Measurements from ENCODE around the gene FOXI1.

Gene FOXI1

GRCh38 chr5:170143091-170143490, 37.4 kb downstream of the FOXI1 start:
- no peak overlapping the region for H3K27ac Mint-ChIP-seq
- ATAC-seq (replicated peaks) (no peak), DNase-seq (no peak)
- no peaks in the 10 kb centered on the region for H3K9me3 Mint-ChIP-seq
- H3K27me3 Mint-ChIP-seq, result peaks cover 22 to 50% of the 10 kb centered on the region in 2 donors
- no peak overlapping the region for H3K4me3 Mint-ChIP-seq
- H3K4me1 Mint-ChIP-seq (ENCODE audit: low read depth in 2 of 2), result no peaks in the 10 kb centered on the region
- H3K36me3 Mint-ChIP-seq (ENCODE audit: insufficient read depth), result no peaks in the 10 kb centered on the region

- peaks cover 22 to 57% of the 10 kb centered on the region in 2 donors for H3K27me3 Mint-ChIP-seq
Observed at GRCh38 chr5:170143710-170144109, 38.0 kb downstream of the FOXI1 start.

DNA sequence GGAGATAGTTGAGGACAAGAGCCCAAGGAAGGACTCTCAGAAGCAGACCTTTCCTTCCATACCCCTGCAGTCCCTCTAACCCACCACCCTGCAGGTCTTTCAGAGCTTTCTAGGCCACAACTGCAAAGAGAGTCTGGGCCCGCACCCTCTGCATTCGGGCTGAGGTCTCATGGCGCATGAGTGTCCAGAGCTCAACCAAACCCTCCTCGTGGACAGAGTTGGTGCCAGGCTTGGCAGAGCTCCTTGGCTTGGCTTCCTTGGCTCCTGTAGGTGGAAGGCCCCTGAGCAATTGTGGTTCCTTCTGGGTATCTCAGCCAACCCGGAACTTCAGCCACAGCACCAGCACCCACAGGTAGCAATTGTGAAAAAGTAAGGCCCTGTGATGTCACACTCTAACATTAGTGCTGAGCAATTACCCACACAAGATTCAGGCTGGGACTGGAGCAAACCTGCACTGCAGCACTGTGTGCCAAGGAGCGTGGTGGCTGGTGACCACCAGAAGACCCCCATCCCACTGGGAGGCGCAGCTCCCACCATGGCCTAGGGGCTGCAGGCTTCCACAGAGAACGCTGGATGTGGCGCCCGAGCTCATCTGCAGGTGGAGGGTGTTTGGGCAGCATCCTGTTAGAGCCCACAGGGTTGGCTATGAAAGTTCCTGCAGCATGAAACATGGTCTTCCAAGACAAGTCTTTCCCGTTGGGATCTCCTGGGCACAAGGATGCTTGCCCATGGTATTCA, 38.8 kb downstream of the FOXI1 start:
- Mint-ChIP-seq H3K4me3 (no peak overlapping the region), H3K27me3 (peaks cover 22 to 64% of the 10 kb centered on the region in 2 donors), H3K27ac (no peak overlapping the region), H3K9me3 (no peaks in the 10 kb centered on the region), H3K36me3 (ENCODE audit: insufficient read depth) (no peaks in the 10 kb centered on the region), H3K4me1 (ENCODE audit: low read depth in 2 of 2) (no peaks in the 10 kb centered on the region)
- DNase-seq (no peak), ATAC-seq (replicated peaks) (no peak)

More at GRCh38 chr5:170143710-170144109, 38.0 kb downstream of the FOXI1 start:
- no peaks in the 10 kb centered on the region for H3K9me3 Mint-ChIP-seq
- ATAC-seq (replicated peaks) (no peak), DNase-seq (no peak)
- no peaks in the 10 kb centered on the region for H3K4me1 Mint-ChIP-seq (ENCODE audit: low read depth in 2 of 2)
- H3K27ac Mint-ChIP-seq, result no peak overlapping the region
- H3K4me3 Mint-ChIP-seq, result no peak overlapping the region
- no peaks in the 10 kb centered on the region for H3K36me3 Mint-ChIP-seq (ENCODE audit: insufficient read depth)

GRCh38 chr5:170145462-170145861, 39.8 kb downstream of the FOXI1 start:
- Mint-ChIP-seq H3K27ac (no peak overlapping the region), H3K4me1 (ENCODE audit: low read depth in 2 of 2) (no peaks in the 10 kb centered on the region), H3K36me3 (ENCODE audit: insufficient read depth) (no peaks in the 10 kb centered on the region), H3K27me3 (peaks cover 22 to 66% of the 10 kb centered on the region in 2 donors), H3K4me3 (no peak overlapping the region), H3K9me3 (no peaks in the 10 kb centered on the region)
- DNase-seq (no peak), ATAC-seq (replicated peaks) (no peak)

GRCh38 chr5:170147051-170147752, 41.5 kb downstream of the FOXI1 start:
- no peaks in the 10 kb centered on the region for H3K36me3 Mint-ChIP-seq (ENCODE audit: insufficient read depth)
- no peak for ATAC-seq (replicated peaks)

DNA sequence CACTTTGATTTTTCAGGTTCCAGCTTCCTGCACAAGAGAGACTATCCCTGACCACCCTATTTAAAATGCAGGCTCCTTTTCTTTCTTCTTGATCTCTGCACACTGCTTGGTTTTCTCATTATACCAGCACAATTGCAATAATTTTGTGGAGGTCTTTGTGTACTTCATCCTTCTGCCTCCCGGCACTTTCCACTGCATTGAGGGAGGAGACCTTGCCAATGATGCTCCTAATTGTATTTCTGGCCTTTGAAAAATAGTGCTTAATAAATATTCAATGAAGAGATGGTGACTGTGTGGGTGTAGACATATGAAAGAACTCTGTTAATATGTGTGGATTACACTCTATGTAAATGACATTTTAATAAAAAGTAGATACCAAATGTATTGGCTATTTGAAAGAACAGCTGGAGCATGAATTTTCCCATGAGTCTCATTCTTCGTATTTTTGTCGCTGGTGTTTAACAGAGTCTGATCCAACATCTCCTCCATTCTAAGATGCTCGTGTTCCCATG, 42.1 kb downstream of the FOXI1 start:
- Mint-ChIP-seq H3K9me3 (no peaks in the 10 kb centered on the region), H3K36me3 (ENCODE audit: insufficient read depth) (no peaks in the 10 kb centered on the region)

More at GRCh38 chr5:170147051-170147752, 41.5 kb downstream of the FOXI1 start:
- Mint-ChIP-seq H3K27me3 (peaks cover 15 to 54% of the 10 kb centered on the region in 2 donors), H3K4me1 (ENCODE audit: low read depth in 2 of 2) (no peaks in the 10 kb centered on the region), H3K4me3 (no peak overlapping the region), H3K27ac (no peak overlapping the region), H3K9me3 (no peaks in the 10 kb centered on the region)
- DNase-seq, result no peak

GRCh38 chr5:170148430-170149205, 42.9 kb downstream of the FOXI1 start:
- Mint-ChIP-seq H3K4me3 (no peak overlapping the region), H3K4me1 (ENCODE audit: low read depth in 2 of 2) (no peaks in the 10 kb centered on the region), H3K27me3 (peaks cover 12 to 54% of the 10 kb centered on the region in 2 donors), H3K36me3 (ENCODE audit: insufficient read depth) (no peaks in the 10 kb centered on the region), H3K9me3 (no peaks in the 10 kb centered on the region), H3K27ac (no peak overlapping the region)
- DNase-seq (no peak), ATAC-seq (replicated peaks) (no peak)

More for the DNA sequence above, 42.1 kb downstream of the FOXI1 start:
- Mint-ChIP-seq H3K4me1 (ENCODE audit: low read depth in 2 of 2) (no peaks in the 10 kb centered on the region), H3K27ac (no peak overlapping the region), H3K27me3 (peaks cover 12 to 58% of the 10 kb centered on the region in 2 donors), H3K4me3 (no peak overlapping the region)
- no peak for DNase-seq
- ATAC-seq (replicated peaks), result no peak

GRCh38 chr5:170149206-170149515, 43.5 kb downstream of the FOXI1 start:
- DNase-seq, result no peak
- Mint-ChIP-seq H3K36me3 (ENCODE audit: insufficient read depth) (no peaks in the 10 kb centered on the region), H3K9me3 (no peaks in the 10 kb centered on the region), H3K27me3 (peaks cover 12 to 49% of the 10 kb centered on the region in 2 donors), H3K4me1 (ENCODE audit: low read depth in 2 of 2) (no peaks in the 10 kb centered on the region), H3K27ac (no peak overlapping the region), H3K4me3 (no peak overlapping the region)
- ATAC-seq (replicated peaks), result no peak

DNA sequence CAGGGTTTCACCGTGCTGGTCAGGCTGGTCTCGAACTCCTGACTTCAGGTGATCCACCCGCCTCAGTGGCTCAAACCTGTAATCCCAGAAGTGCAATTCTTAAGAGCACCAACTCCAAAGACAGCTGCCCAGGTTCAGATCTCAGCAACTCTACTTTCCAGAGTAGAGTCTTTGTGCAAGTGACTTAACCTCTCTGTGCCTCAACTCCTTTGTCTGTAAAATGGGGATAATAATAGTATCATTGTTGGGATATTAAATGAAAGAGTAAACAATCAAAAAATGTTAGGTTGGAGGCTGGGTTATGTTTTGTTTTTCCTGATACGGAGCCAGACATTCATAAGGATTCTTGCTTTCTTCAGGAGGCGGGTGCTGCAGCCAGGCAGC, 45.0 kb downstream of the FOXI1 start:
- H3K27me3 Mint-ChIP-seq, result peaks cover 12 to 49% of the 10 kb centered on the region in 2 donors
- H3K27ac Mint-ChIP-seq, result no peak overlapping the region
- no peaks in the 10 kb centered on the region for H3K4me1 Mint-ChIP-seq (ENCODE audit: low read depth in 2 of 2)
- H3K9me3 Mint-ChIP-seq, result no peaks in the 10 kb centered on the region
- DNase-seq (no peak), ATAC-seq (replicated peaks) (no peak)
- no peaks in the 10 kb centered on the region for H3K36me3 Mint-ChIP-seq (ENCODE audit: insufficient read depth)
- no peak overlapping the region for H3K4me3 Mint-ChIP-seq

DNA sequence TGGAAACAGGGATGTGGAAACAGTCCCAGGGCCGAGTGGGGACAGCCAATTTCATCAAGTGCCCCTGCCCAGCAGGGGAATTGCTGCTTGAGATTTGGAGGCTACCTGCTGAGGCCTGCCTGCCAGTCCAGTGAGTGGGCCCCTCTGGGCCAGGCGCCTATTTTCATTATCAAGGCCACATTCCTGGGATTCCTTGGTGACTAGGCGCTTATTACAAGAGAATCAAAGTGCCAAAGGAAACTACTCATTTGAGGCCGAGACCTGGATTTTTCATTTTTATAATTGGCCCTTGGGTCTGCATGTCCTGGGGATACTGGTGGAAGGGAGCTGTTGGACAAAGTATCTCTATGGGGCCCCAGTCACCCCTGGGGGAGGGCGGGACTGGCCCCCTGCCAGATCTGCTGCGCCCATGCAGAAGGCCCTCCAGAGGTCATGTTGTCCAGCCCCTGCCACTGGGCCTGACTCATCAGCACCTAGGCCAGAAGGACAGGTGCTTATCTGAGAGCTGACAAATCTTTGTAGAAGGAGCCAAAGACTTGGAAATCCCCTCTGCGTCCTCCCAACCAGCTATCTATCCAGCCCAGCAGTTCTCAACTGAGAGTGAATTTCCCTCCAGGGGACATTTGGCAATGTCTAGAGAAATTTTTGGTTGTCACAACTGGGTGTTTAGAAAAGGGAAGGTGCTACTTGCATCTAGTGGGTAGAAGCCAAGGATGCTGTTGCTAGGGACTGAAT, 45.6 kb downstream of the FOXI1 start:
- Mint-ChIP-seq H3K4me1 (ENCODE audit: low read depth in 2 of 2) (no peaks in the 10 kb centered on the region), H3K27me3 (peaks cover 12 to 46% of the 10 kb centered on the region in 2 donors), H3K4me3 (no peak overlapping the region), H3K9me3 (no peaks in the 10 kb centered on the region), H3K36me3 (ENCODE audit: insufficient read depth) (no peaks in the 10 kb centered on the region), H3K27ac (no peak overlapping the region)
- ATAC-seq (replicated peaks) (no peak), DNase-seq (no peak)

DNA sequence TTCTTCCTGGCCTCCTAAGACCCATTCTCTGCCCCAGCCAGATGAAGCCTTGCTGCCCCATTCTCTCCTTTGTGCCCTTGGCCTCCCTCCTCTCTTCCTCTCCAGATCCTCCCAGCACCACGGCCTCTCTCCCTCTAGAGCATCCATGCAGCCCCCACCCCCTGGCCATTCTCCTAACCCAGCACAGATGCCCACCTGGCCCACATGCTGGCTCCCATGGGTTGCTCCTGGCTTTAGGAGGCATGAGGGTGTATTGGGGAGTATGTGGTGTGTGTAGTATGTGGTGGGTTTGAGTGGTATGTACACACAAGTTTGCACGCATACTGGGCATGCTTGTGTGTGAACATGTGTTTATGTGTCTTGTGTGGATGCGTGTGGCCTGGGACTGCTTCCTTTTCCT, 47.1 kb downstream of the FOXI1 start:
- Mint-ChIP-seq H3K4me1 (ENCODE audit: low read depth in 2 of 2) (no peaks in the 10 kb centered on the region), H3K27me3 (peaks cover 8 to 32% of the 10 kb centered on the region in 2 donors), H3K9me3 (no peaks in the 10 kb centered on the region), H3K27ac (no peak overlapping the region), H3K36me3 (ENCODE audit: insufficient read depth) (no peaks in the 10 kb centered on the region), H3K4me3 (no peak overlapping the region)
- ATAC-seq (replicated peaks) (no peak), DNase-seq (no peak)

GRCh38 chr5:170154297-170154696, 48.6 kb downstream of the FOXI1 start:
- Mint-ChIP-seq H3K9me3 (no peaks in the 10 kb centered on the region), H3K27ac (no peak overlapping the region), H3K36me3 (ENCODE audit: insufficient read depth) (no peaks in the 10 kb centered on the region), H3K4me1 (ENCODE audit: low read depth in 2 of 2) (no peaks in the 10 kb centered on the region), H3K4me3 (no peak overlapping the region), H3K27me3 (peaks cover 5 to 16% of the 10 kb centered on the region in 2 donors)
- ATAC-seq (replicated peaks), result no peak
- DNase-seq, result no peak

DNA sequence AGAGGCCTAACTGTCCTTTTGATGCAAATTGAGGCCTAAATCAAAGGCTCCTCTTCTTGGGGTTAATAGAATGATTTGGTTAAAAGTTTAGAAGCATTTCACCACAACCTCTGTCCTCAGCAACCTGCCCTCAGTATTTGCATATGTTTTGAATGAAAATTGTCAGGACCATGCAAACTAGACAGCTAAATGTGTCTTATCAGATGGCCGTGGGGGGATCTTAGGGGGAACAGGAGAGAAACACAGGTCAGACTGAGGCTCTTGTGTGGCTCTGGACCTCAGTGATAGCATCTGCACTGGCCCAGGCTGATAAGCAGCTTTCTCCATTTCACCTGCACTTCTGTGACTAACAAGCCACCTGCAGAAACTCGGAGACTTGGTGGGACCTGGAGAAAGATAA, 49.0 kb downstream of the FOXI1 start:
- DNase-seq (no peak), ATAC-seq (replicated peaks) (no peak)
- H3K27me3 Mint-ChIP-seq, result peaks cover 5 to 13% of the 10 kb centered on the region in 2 donors
- no peak overlapping the region for H3K4me3 Mint-ChIP-seq
- H3K4me1 Mint-ChIP-seq (ENCODE audit: low read depth in 2 of 2), result no peaks in the 10 kb centered on the region
- H3K27ac Mint-ChIP-seq, result no peak overlapping the region
- H3K9me3 Mint-ChIP-seq, result no peaks in the 10 kb centered on the region
- H3K36me3 Mint-ChIP-seq (ENCODE audit: insufficient read depth), result no peaks in the 10 kb centered on the region

Data from effector memory CD8-positive, alpha-beta T cell (primary cell).